GM19240 (cell line): ENCODE results near the gene GJB1.
"Not testable (repeated sequence)": the region's sequence is repeated elsewhere in the genome, so short reads cannot be mapped to it uniquely, and the experiment has no call there.

ENCODE experiments used
- DNase-seq: peaks from one replicate; pipeline ENCODE4 v3.0.0; 2011; ENCODE audit warnings: low spot score; ENCODE audit not compliant: insufficient read length

The GJB1 gene

DNA sequence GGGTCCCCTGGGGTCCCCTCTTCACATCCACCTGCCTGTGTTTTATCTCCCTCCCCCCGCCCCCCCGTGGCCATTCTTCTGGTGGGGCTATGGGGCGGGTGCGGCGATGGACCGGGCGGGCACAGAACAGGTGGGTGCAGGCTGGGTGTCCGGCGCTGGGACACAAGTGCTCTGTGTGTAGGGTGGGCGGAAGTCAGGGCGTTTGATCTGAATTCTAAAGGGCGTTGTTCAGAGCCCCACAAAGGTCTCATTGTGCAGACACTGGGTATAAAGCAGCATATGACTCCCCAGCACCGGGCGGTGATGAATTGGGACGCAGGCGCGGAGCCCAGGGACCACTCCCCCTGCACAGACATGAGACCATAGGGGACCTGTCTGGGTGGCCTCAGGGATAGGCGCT lies at the start of gene GJB1:
Gene GJB1, plus strand, starts transcription at position 296 of the 400 bp plus-strand sequence. CDS start 484 bp downstream, outside the sequence.
- DNase-seq, result no peak

DNA sequence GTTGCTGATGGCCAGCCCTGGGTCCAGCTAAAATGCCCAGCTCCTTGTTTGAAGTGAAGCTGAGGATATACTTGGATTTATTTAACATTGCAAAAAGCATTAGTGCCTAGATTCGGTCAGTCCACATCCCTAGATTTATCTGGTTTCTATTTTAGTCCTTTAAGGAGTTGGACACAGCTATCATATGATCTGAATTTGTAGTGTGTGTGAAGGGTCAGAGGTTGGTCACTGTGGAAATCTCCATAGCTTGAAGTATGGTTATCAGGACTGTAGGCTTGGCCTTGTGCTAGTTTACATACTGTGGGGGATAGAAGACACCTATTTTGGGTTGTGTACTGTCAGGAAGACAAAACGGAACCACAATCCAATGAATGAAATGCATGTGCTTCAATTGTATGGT lies 49.6 kb upstream of the GJB1 start:
- DNase-seq, result no peak

DNA sequence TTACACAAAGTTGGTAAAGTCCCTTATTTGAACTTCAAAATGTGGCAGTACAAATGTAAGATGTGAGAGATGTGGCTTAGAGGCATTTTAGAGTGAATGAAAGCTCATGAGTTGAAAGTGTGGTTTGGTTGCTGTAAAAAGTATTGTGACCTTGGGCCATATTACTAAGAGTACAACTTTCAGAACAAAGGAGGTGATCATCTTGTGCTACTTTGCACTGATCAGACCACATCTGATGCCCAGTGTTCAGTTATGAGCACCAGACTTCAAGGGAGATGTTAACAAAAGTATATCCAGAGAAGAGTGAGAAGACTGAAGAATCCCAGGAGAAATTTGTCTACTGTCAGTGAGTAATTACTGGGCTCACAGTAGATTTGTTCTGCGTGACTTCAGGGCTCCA lies 48.2 kb upstream of the GJB1 start:
- no peak for DNase-seq

- DNase-seq, result no peak
Observed at GRCh38 chrX:71175531-71175930, 47.5 kb upstream of the GJB1 start.

GRCh38 chrX:71177327-71177726 lies 45.7 kb upstream of the GJB1 start:
- no peak for DNase-seq

- no peak for DNase-seq
Observed at GRCh38 chrX:71178908-71179307, 44.1 kb upstream of the GJB1 start.

- DNase-seq, result not testable (repeated sequence)
Observed at GRCh38 chrX:71180579-71181265, 42.3 kb upstream of the GJB1 start.

GRCh38 chrX:71181558-71181909 lies 41.5 kb upstream of the GJB1 start:
- no peak for DNase-seq

- DNase-seq, result peak; percentile 32
Observed at GRCh38 chrX:71181910-71182799, 40.9 kb upstream of the GJB1 start.

GRCh38 chrX:71182871-71183270 lies 40.2 kb upstream of the GJB1 start:
- DNase-seq, result no peak

- DNase-seq, result no peak
Observed at GRCh38 chrX:71183341-71183740, 39.7 kb upstream of the GJB1 start.

DNA sequence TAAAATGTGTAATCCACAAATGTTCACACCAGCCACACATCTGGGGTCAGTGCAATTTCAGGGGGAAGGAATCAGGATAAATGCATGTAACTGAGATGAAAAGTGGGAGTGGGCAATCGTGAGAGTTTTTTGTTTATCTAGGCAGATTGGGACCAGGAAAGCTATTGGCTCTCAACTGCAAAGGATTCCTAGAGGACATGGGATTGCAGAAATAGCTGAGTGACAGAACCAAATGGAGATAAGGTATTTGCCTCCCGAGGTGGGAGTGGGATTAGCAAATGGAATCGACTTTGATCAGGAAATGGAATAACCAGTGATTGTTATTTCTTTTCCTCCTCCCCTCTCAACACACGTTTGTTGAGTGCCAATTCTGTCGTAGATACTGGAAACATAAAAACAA lies 38.9 kb upstream of the GJB1 start:
- no peak for DNase-seq

GRCh38 chrX:71184803-71185495 lies 38.1 kb upstream of the GJB1 start:
- no peak for DNase-seq

DNA sequence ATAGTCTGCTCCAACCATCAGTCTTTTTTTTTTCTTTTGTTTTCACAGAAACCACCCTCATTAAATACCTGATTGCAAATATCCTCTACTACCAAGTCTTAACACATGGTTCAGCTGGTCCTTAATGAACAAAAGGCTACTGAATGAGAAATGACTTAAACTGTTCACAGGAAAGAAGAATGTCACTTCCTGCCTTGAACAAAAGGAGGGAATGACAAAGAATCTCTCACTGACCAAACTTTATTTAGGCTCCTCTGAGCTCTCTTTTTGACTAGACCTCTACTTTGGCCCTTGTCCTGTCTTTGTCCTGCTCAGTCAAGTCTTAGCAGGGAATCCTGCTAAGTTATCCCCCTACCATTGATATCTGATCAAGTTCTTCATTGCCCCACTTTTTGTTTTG lies 31.8 kb upstream of the GJB1 start:
- no peak for DNase-seq

- no peak for DNase-seq
Observed at GRCh38 chrX:71195964-71196649, 26.9 kb upstream of the GJB1 start.

DNA sequence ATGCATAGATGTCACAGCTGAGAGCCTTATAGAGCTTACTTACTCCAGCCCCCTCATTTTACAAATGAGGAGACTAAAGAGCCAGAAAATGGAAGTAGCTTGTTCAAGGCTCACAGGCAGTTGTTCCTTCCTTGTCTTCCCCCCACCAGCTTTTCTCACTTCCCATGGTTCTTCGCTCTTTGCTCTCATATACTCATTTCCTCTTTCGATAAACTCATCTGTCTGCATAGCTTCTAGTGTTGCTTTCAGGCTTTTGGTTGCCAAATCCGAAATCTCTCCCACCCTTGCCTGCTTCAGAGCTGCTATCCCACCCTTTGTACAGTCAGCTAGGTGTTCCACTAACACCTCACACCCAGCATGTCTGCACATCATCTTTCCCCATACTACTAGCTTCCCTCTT lies 25.0 kb upstream of the GJB1 start:
- no peak for DNase-seq

- DNase-seq, result no peak
Observed at GRCh38 chrX:71199252-71200008, 23.6 kb upstream of the GJB1 start.

- no peak for DNase-seq
Observed at GRCh38 chrX:71210816-71211215, 12.2 kb upstream of the GJB1 start.

GRCh38 chrX:71212536-71212935 lies 10.5 kb upstream of the GJB1 start:
- no peak for DNase-seq

DNA sequence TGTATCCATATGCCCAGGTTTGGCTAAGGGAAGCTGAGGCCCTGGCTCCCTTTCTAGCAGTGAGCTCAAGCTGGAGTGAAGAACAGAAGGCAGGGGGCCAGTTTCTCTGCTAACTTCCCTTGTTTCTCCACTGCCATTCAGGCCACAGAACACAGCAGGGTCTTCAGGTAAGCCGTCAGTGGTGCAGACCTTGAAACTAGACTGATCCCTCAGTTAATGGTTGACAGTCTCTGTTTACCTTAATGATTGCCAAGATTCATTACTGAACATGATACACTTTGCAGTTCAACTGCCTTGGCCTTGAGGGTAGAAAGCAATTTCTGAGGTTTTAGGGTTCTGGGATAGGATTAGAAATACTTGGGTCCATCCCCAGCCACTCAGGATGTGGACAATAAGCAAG lies 8.9 kb upstream of the GJB1 start:
- DNase-seq, result no peak
